Adipocyte (in vitro differentiated cells): ENCODE results near the gene CREBBP.

Experiments used
- DNase-seq: peaks from one replicate; pipeline ENCODE4 v3.0.0-alpha.2; 2015; ENCODE audit warnings: low read depth
- H3K27me3 ChIP-seq: replicated peaks from 2 replicates; pipeline ENCODE4 v1.7.0; 2013; ENCODE audit warnings: mild to moderate bottlenecking, low read length, moderate library complexity; ENCODE audit not compliant: control insufficient read depth, insufficient read depth
- H3K36me3 ChIP-seq: 2 replicates; pipeline ENCODE4 v1.7.0; 2013; ENCODE audit warnings: low read length, mild to moderate bottlenecking, moderate library complexity; ENCODE audit not compliant: control insufficient read depth, insufficient read depth, severe bottlenecking
- H3K4me1 ChIP-seq: 2 replicates; pipeline ENCODE4 v1.7.0; 2013; ENCODE audit warnings: mild to moderate bottlenecking, low read length, moderate library complexity; ENCODE audit not compliant: control insufficient read depth, insufficient read depth
- H3K4me3 ChIP-seq: 2 replicates; pipeline ENCODE4 v1.7.0; 2013; ENCODE audit warnings: mild to moderate bottlenecking, low read length, moderate library complexity
- H3K9ac ChIP-seq: 2 replicates; pipeline ENCODE4 v1.7.0; 2013; ENCODE audit warnings: mild to moderate bottlenecking, low read length, moderate library complexity
- H3K9me3 ChIP-seq: 2 replicates; pipeline ENCODE4 v1.7.0; 2013; ENCODE audit warnings: mild to moderate bottlenecking, low read length, moderate library complexity; ENCODE audit not compliant: control insufficient read depth

Gene CREBBP

GRCh38 chr16:3738541-3738940, 142.0 kb downstream of the CREBBP start:
- H3K9ac ChIP-seq: no peak overlapping the region
- H3K36me3 ChIP-seq: peaks cover 92% of the 10 kb centered on the region
- H3K4me1 ChIP-seq: peaks cover 5% of the 10 kb centered on the region
- no peak overlapping the region for H3K4me3 ChIP-seq
- H3K9me3 ChIP-seq: no peaks in the 10 kb centered on the region
- H3K27me3 ChIP-seq: no peaks in the 10 kb centered on the region
- DNase-seq: no peak

- no peak for DNase-seq
- Histone ChIP-seq H3K27me3 (no peaks in the 10 kb centered on the region), H3K4me3 (no peak overlapping the region), H3K9ac (no peak overlapping the region), H3K9me3 (no peaks in the 10 kb centered on the region), H3K4me1 (peaks cover 5% of the 10 kb centered on the region), H3K36me3 (peaks cover 91% of the 10 kb centered on the region)
These were observed 142.4 kb downstream of the CREBBP start for GRCh38 chr16:3738128-3738527.

GRCh38 chr16:3737181-3737580, 143.3 kb downstream of the CREBBP start:
- H3K36me3 ChIP-seq: peaks cover 88% of the 10 kb centered on the region

GRCh38 chr16:3736116-3736515, 144.4 kb downstream of the CREBBP start:
- H3K36me3 ChIP-seq: peaks cover 88% of the 10 kb centered on the region

More at GRCh38 chr16:3737181-3737580, 143.3 kb downstream of the CREBBP start:
- H3K4me3 ChIP-seq: no peak overlapping the region
- no peak overlapping the region for H3K9ac ChIP-seq
- no peak for DNase-seq
- no peaks in the 10 kb centered on the region for H3K9me3 ChIP-seq
- no peaks in the 10 kb centered on the region for H3K4me1 ChIP-seq
- H3K27me3 ChIP-seq: no peaks in the 10 kb centered on the region

GRCh38 chr16:3735541-3735940, 145.0 kb downstream of the CREBBP start:
- no peaks in the 10 kb centered on the region for H3K4me1 ChIP-seq
- H3K27me3 ChIP-seq: no peaks in the 10 kb centered on the region
- no peak overlapping the region for H3K4me3 ChIP-seq
- no peak overlapping the region for H3K9ac ChIP-seq
- no peak for DNase-seq
- H3K9me3 ChIP-seq: no peaks in the 10 kb centered on the region
- H3K36me3 ChIP-seq: peaks cover 88% of the 10 kb centered on the region

More at GRCh38 chr16:3736116-3736515, 144.4 kb downstream of the CREBBP start:
- Histone ChIP-seq H3K9me3 (no peaks in the 10 kb centered on the region), H3K27me3 (no peaks in the 10 kb centered on the region), H3K4me3 (no peak overlapping the region), H3K9ac (no peak overlapping the region), H3K4me1 (no peaks in the 10 kb centered on the region)
- no peak for DNase-seq

GRCh38 chr16:3734758-3735221, 145.7 kb downstream of the CREBBP start:
- DNase-seq: no peak
- H3K27me3 ChIP-seq: no peaks in the 10 kb centered on the region
- peaks cover 88% of the 10 kb centered on the region for H3K36me3 ChIP-seq

GRCh38 chr16:3734084-3734757, 146.3 kb downstream of the CREBBP start:
- Histone ChIP-seq H3K27me3 (no peaks in the 10 kb centered on the region), H3K4me1 (no peaks in the 10 kb centered on the region), H3K9ac (no peak overlapping the region), H3K4me3 (no peak overlapping the region), H3K36me3 (peaks cover 88% of the 10 kb centered on the region), H3K9me3 (no peaks in the 10 kb centered on the region)
- no peak for DNase-seq

More at GRCh38 chr16:3734758-3735221, 145.7 kb downstream of the CREBBP start:
- Histone ChIP-seq H3K9me3 (no peaks in the 10 kb centered on the region), H3K9ac (no peak overlapping the region), H3K4me1 (no peaks in the 10 kb centered on the region), H3K4me3 (no peak overlapping the region)

- H3K36me3 ChIP-seq: peaks cover 88% of the 10 kb centered on the region
- no peak overlapping the region for H3K9ac ChIP-seq
- DNase-seq: no peak
- H3K4me3 ChIP-seq: no peak overlapping the region
- no peaks in the 10 kb centered on the region for H3K4me1 ChIP-seq
- H3K27me3 ChIP-seq: no peaks in the 10 kb centered on the region
- H3K9me3 ChIP-seq: no peaks in the 10 kb centered on the region
These were observed 148.3 kb downstream of the CREBBP start for GRCh38 chr16:3732171-3732570.

GRCh38 chr16:3731126-3731935, 149.2 kb downstream of the CREBBP start:
- Histone ChIP-seq H3K9ac (no peak overlapping the region), H3K9me3 (no peaks in the 10 kb centered on the region), H3K36me3 (peaks cover 87% of the 10 kb centered on the region), H3K27me3 (no peaks in the 10 kb centered on the region), H3K4me1 (no peaks in the 10 kb centered on the region), H3K4me3 (no peak overlapping the region)
- DNase-seq: no peak

- Histone ChIP-seq H3K9me3 (no peaks in the 10 kb centered on the region), H3K9ac (no peak overlapping the region), H3K4me1 (no peaks in the 10 kb centered on the region), H3K4me3 (no peak overlapping the region), H3K27me3 (no peaks in the 10 kb centered on the region), H3K36me3 (peaks cover 78% of the 10 kb centered on the region)
- no peak for DNase-seq
These were observed 150.1 kb downstream of the CREBBP start for GRCh38 chr16:3730161-3731125.
